Measurements from ENCODE around the gene ZNF526. TPM values are rescaled to one million over a fixed set of nuclear protein-coding genes. Genes with fewer than 3 reads are reported as not detected.

The ZNF526 gene
- total and polyA plus RNA-seq, 9 of the 15 experiments (the other 6 are each of a cell fraction or from before 2014, with no cell fraction given): 1.3 to 17.9 (median 6.2) TPM

GRCh38 chr19:42270346-42271044 is 50.4 kb downstream of the ZNF526 start (continued):
- TF ChIP-seq ATF3 (IDR thresholded peaks at IDR 0.05): 0 out of 2 replicates have a peak, but pooled peaks have one; percentile 28
- TF ChIP-seq ATF3 (CRISPR knock-in tag; conservative IDR thresholded peaks at IDR 0.05): no peak
- TF ChIP-seq DACH1 (IDR thresholded peaks at IDR 0.05; ENCODE audit: partially characterized antibody): no peak
- no peak for TF ChIP-seq GTF2F1 (IDR thresholded peaks at IDR 0.05; ENCODE audit: low read depth, low read length)
- TF ChIP-seq ZSCAN29 (IDR thresholded peaks at IDR 0.05): no peak
- TF ChIP-seq CBX5 (IDR thresholded peaks at IDR 0.05; ENCODE audit: borderline replicate concordance, low read depth): no peak
- TF ChIP-seq NFE2 (IDR thresholded peaks at IDR 0.05; ENCODE audit: low read depth): no peak
- TF ChIP-seq ZNF444 (CRISPR knock-in tag; IDR thresholded peaks at IDR 0.05): no peak
- TF ChIP-seq FOSL1 (tag; conservative IDR thresholded peaks at IDR 0.05): no peak; the same call in 1 of the 2 replicates
- TF ChIP-seq TBL1XR1 (IDR thresholded peaks at IDR 0.05; ENCODE audit: low read length in 2 of 2): no peak
- peak; percentile 60; the same call in 1 of the 2 replicates for TF ChIP-seq ELF1 (tag; IDR thresholded peaks at IDR 0.05)
- TF ChIP-seq RBFOX2 (IDR thresholded peaks at IDR 0.05; ENCODE audit: low read depth, low read length): peak; percentile 66
- peak; percentile 54; the same call in 1 of the 2 replicates for TF ChIP-seq ZNF766 (CRISPR knock-in tag; conservative IDR thresholded peaks at IDR 0.05)
- no peak for TF ChIP-seq IRF1 (CRISPR knock-in tag; IDR thresholded peaks at IDR 0.05; ENCODE audit: borderline replicate concordance)
- no peak for TF ChIP-seq ILF3 (IDR thresholded peaks at IDR 0.05; ENCODE audit: borderline replicate concordance)
- TF ChIP-seq ATF1 (CRISPR knock-in tag; IDR thresholded peaks at IDR 0.05): no peak
- peak; percentile 49 for TF ChIP-seq ATF1 (tag; IDR thresholded peaks at IDR 0.05)
- TF ChIP-seq RNF219 (CRISPR knock-in tag; IDR thresholded peaks at IDR 0.05): no peak
- TF ChIP-seq SNIP1 (IDR thresholded peaks at IDR 0.05; ENCODE audit: low read depth): no peak
- no peak for TF ChIP-seq GTF2A2 (tag; IDR thresholded peaks at IDR 0.05)
- TF ChIP-seq ZFP91 (CRISPR knock-in tag; IDR thresholded peaks at IDR 0.05): no peak
- no peak for TF ChIP-seq MEIS2 (IDR thresholded peaks at IDR 0.05; ENCODE audit: partially characterized antibody)
- no peak for TF ChIP-seq POLR2B (IDR thresholded peaks at IDR 0.05; ENCODE audit: low read depth, partially characterized antibody)
- TF ChIP-seq CBFA2T2 (conservative IDR thresholded peaks at IDR 0.05): no peak
- TF ChIP-seq U2AF2 (optimal IDR thresholded peaks at IDR 0.05; ENCODE audit: low read depth, low read length): no peak
- no peak for TF ChIP-seq ZNF324 (CRISPR knock-in tag; IDR thresholded peaks at IDR 0.05)

Data from K562 (cell line).